ENCODE measurements around the gene TPP2. TPM values are rescaled to one million over a fixed set of nuclear protein-coding genes. Genes with fewer than 3 reads are reported as not detected.

TPP2 gene
- total and polyA plus RNA-seq, 2 experiments from 2014 or later = 15.0 to 47.3 TPM

GRCh38 chr13:102687520-102687919 lies 90.7 kb downstream of the TPP2 start:
- Histone ChIP-seq H3K9me3 (ENCODE audit: low read depth) (no peaks in the 10 kb centered on the region), H3K79me2 (no peaks in the 10 kb centered on the region), H3K36me3 (replicated peaks; ENCODE audit: insufficient read depth, low read depth) (no peaks in the 10 kb centered on the region), H3K27me3 (no peaks in the 10 kb centered on the region), H3K9me2 (replicated peaks; ENCODE audit: insufficient read depth) (no peaks in the 10 kb centered on the region), H3K4me1 (ENCODE audit: insufficient read depth) (no peaks in the 10 kb centered on the region), H3K4me2 (no peak overlapping the region), H3K27ac (no peak overlapping the region), H4K20me1 (ENCODE audit: insufficient read depth, poor library complexity, severe bottlenecking) (no peaks in the 10 kb centered on the region), H3K4me3 (no peak overlapping the region), H2AFZ (no peak overlapping the region)
- no peak for DNase-seq (ENCODE audit: low spot score)
- TF ChIP-seq EZH2phosphoT487 (IDR thresholded peaks at IDR 0.05; ENCODE audit: low read depth, severe bottlenecking, unreplicated experiment) (no peak), EZH2 (IDR thresholded peaks at IDR 0.05; ENCODE audit: borderline replicate concordance) (no peak), CTCF (IDR thresholded peaks at IDR 0.05; ENCODE audit: poor library complexity) (no peak)
- WGBS (ENCODE audit: low lambda C conversion rate, missing lambda C conversion rate) = 89% methylated on average over 7 of the region's 7 CpGs

- Histone ChIP-seq H3K9me2 (replicated peaks; ENCODE audit: insufficient read depth) (no peaks in the 10 kb centered on the region), H3K4me1 (ENCODE audit: insufficient read depth) (no peaks in the 10 kb centered on the region), H3K79me2 (no peaks in the 10 kb centered on the region), H3K9me3 (ENCODE audit: low read depth) (no peaks in the 10 kb centered on the region), H3K4me2 (no peak overlapping the region), H3K36me3 (replicated peaks; ENCODE audit: insufficient read depth, low read depth) (no peaks in the 10 kb centered on the region), H4K20me1 (ENCODE audit: insufficient read depth, poor library complexity, severe bottlenecking) (no peaks in the 10 kb centered on the region), H2AFZ (no peak overlapping the region), H3K27me3 (no peaks in the 10 kb centered on the region), H3K4me3 (no peak overlapping the region), H3K27ac (no peak overlapping the region)
- no peak for DNase-seq (ENCODE audit: low spot score)
- TF ChIP-seq EZH2 (IDR thresholded peaks at IDR 0.05; ENCODE audit: borderline replicate concordance) (no peak), CTCF (IDR thresholded peaks at IDR 0.05; ENCODE audit: poor library complexity) (no peak), EZH2phosphoT487 (IDR thresholded peaks at IDR 0.05; ENCODE audit: low read depth, severe bottlenecking, unreplicated experiment) (no peak)
- WGBS (ENCODE audit: low lambda C conversion rate, missing lambda C conversion rate) = 78% methylated on average over 12 of the region's 13 CpGs
These were observed 91.7 kb downstream of the TPP2 start for GRCh38 chr13:102688306-102688973.

GRCh38 chr13:102690883-102691282 lies 94.1 kb downstream of the TPP2 start:
- no peak for TF ChIP-seq EZH2 (IDR thresholded peaks at IDR 0.05; ENCODE audit: borderline replicate concordance)
- TF ChIP-seq CTCF (IDR thresholded peaks at IDR 0.05; ENCODE audit: poor library complexity) = no peak
- TF ChIP-seq EZH2phosphoT487 (IDR thresholded peaks at IDR 0.05; ENCODE audit: low read depth, severe bottlenecking, unreplicated experiment) = no peak
- 87% methylated on average over 4 of the region's 4 CpGs for WGBS (ENCODE audit: low lambda C conversion rate, missing lambda C conversion rate)

More at GRCh38 chr13:102690883-102691282, 94.1 kb downstream of the TPP2 start:
- H3K4me2 ChIP-seq = no peak overlapping the region
- H3K9me3 ChIP-seq (ENCODE audit: low read depth) = no peaks in the 10 kb centered on the region
- H3K27ac ChIP-seq = no peak overlapping the region
- H3K4me3 ChIP-seq = no peak overlapping the region
- H3K9me2 ChIP-seq (replicated peaks; ENCODE audit: insufficient read depth) = no peaks in the 10 kb centered on the region
- DNase-seq (ENCODE audit: low spot score) = no peak
- H3K79me2 ChIP-seq = no peaks in the 10 kb centered on the region
- no peak overlapping the region for H2AFZ ChIP-seq
- H3K36me3 ChIP-seq (replicated peaks; ENCODE audit: insufficient read depth, low read depth) = no peaks in the 10 kb centered on the region
- H3K4me1 ChIP-seq (ENCODE audit: insufficient read depth) = no peaks in the 10 kb centered on the region
- H4K20me1 ChIP-seq (ENCODE audit: insufficient read depth, poor library complexity, severe bottlenecking) = no peaks in the 10 kb centered on the region
- no peaks in the 10 kb centered on the region for H3K27me3 ChIP-seq
